ENCODE measurements around the gene RAPGEF3.

RAPGEF3 gene

DNA sequence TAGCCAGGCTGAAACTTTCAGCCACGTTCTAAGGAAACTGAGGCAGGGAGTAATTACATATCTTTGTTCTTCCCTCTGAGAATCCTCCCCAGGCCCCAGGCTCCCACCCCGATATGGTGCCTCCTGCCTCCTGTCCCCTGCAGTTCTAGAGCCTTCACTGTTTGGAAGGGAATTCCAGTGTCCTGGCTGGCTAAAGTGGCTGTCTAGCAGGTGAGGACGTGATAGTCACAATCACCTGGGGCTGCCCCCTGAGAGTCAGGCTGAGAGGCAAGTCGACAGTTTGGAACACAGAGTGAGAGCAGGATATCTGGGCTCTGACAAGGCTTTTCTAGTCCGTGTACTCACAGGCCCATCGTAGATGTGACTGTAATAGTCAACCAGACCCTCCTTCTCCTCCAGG is 46.5 kb downstream of the RAPGEF3 start:
- H2AFZ ChIP-seq (ENCODE audit: low read length) = no peak overlapping the region
- peaks cover 29% of the 10 kb centered on the region for H3K4me1 ChIP-seq (ENCODE audit: insufficient read depth, low read length, poor library complexity, severe bottlenecking)
- H4K20me1 ChIP-seq (ENCODE audit: insufficient read depth, low read length, poor library complexity, severe bottlenecking) = no peaks in the 10 kb centered on the region
- H3K27me3 ChIP-seq (ENCODE audit: insufficient read depth, low read length, poor library complexity, severe bottlenecking) = no peaks in the 10 kb centered on the region
- no peaks in the 10 kb centered on the region for H3K36me3 ChIP-seq (ENCODE audit: insufficient read depth, low read length)
- no peak overlapping the region for H3K4me3 ChIP-seq (ENCODE audit: low read length, poor library complexity, severe bottlenecking)
- no peaks in the 10 kb centered on the region for H3F3A ChIP-seq (ENCODE audit: low read depth)
- H3K9me2 ChIP-seq (replicated peaks; ENCODE audit: low read depth, low read length) = no peaks in the 10 kb centered on the region
- no peak overlapping the region for H3K9ac ChIP-seq (ENCODE audit: low read depth, low read length, poor library complexity, severe bottlenecking)
- TF ChIP-seq EZH2phosphoT487 (IDR thresholded peaks at IDR 0.05; ENCODE audit: borderline replicate concordance) = no peak
- TF ChIP-seq, protein P1, sequence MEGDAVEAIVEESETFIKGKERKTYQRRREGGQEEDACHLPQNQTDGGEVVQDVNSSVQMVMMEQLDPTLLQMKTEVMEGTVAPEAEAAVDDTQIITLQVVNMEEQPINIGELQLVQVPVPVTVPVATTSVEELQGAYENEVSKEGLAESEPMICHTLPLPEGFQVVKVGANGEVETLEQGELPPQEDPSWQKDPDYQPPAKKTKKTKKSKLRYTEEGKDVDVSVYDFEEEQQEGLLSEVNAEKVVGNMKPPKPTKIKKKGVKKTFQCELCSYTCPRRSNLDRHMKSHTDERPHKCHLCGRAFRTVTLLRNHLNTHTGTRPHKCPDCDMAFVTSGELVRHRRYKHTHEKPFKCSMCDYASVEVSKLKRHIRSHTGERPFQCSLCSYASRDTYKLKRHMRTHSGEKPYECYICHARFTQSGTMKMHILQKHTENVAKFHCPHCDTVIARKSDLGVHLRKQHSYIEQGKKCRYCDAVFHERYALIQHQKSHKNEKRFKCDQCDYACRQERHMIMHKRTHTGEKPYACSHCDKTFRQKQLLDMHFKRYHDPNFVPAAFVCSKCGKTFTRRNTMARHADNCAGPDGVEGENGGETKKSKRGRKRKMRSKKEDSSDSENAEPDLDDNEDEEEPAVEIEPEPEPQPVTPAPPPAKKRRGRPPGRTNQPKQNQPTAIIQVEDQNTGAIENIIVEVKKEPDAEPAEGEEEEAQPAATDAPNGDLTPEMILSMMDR (conservative IDR thresholded peaks at IDR 0.05; ENCODE audit: low read length) = no peak
- H3K4me2 ChIP-seq (ENCODE audit: low read depth, low read length, poor library complexity, severe bottlenecking) = no peak overlapping the region
- peaks cover 6% of the 10 kb centered on the region; the same call in 1 of the 2 replicates for H3K79me2 ChIP-seq (ENCODE audit: insufficient read depth, low read length)
- no peaks in the 10 kb centered on the region for H3K9me3 ChIP-seq (ENCODE audit: insufficient read depth, low read depth, low read length)

DNA sequence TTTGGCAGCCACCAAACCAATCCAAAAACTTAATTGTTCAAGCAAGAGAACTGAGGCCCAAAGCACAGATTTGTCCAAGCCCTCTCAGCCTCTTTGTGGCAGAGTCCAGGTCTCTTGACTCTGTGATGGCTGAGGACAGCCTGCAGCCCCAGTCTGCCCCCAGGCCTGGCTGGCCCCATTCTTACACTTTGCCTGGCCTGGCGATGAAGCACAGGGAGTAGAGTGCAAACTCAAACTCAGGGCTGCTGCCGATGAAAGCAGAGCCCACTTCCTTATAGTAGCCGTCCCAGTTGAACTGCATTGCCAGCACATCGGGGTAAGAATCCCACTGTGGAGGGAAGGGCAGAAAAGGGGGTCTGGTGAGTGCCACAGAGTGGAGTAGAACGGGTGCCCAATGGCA is 47.2 kb downstream of the RAPGEF3 start:
- no peaks in the 10 kb centered on the region for H3F3A ChIP-seq (ENCODE audit: low read depth)
- no peak overlapping the region for H2AFZ ChIP-seq (ENCODE audit: low read length)
- no peak for TF ChIP-seq EZH2phosphoT487 (IDR thresholded peaks at IDR 0.05; ENCODE audit: borderline replicate concordance)
- TF ChIP-seq, protein P1 (conservative IDR thresholded peaks at IDR 0.05; ENCODE audit: low read length) = no peak
- H4K20me1 ChIP-seq (ENCODE audit: insufficient read depth, low read length, poor library complexity, severe bottlenecking) = no peaks in the 10 kb centered on the region
- no peak overlapping the region for H3K4me3 ChIP-seq (ENCODE audit: low read length, poor library complexity, severe bottlenecking)
- H3K9me3 ChIP-seq (ENCODE audit: insufficient read depth, low read depth, low read length) = no peaks in the 10 kb centered on the region
- H3K9ac ChIP-seq (ENCODE audit: low read depth, low read length, poor library complexity, severe bottlenecking) = no peak overlapping the region
- H3K36me3 ChIP-seq (ENCODE audit: insufficient read depth, low read length) = no peaks in the 10 kb centered on the region
- no peak overlapping the region for H3K4me2 ChIP-seq (ENCODE audit: low read depth, low read length, poor library complexity, severe bottlenecking)
- peaks cover 36% of the 10 kb centered on the region for H3K4me1 ChIP-seq (ENCODE audit: insufficient read depth, low read length, poor library complexity, severe bottlenecking)
- no peaks in the 10 kb centered on the region for H3K9me2 ChIP-seq (replicated peaks; ENCODE audit: low read depth, low read length)
- peaks cover 11% of the 10 kb centered on the region for H3K79me2 ChIP-seq (ENCODE audit: insufficient read depth, low read length)
- H3K27me3 ChIP-seq (ENCODE audit: insufficient read depth, low read length, poor library complexity, severe bottlenecking) = no peaks in the 10 kb centered on the region

DNA sequence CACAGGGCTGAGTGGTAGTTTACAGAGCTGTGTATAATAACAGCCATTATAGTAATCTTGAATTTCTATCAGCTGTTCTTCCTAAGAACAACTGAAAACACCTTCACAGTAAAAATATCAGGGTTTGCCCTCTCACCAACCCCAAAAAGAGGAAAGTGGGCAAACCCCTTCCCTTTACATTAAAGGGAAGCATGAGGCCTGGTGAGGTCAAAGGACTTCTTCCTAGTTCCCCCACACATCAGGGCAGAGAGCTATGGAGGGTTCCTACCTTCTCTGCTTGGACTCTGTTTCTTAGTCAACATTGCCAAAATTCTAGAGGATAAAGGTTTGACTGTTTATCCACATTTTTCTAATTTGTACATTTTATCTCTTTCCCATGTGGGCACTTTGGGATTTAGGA is 48.4 kb downstream of the RAPGEF3 start:
- no peak for TF ChIP-seq EZH2phosphoT487 (IDR thresholded peaks at IDR 0.05; ENCODE audit: borderline replicate concordance)
- TF ChIP-seq, protein P1 (conservative IDR thresholded peaks at IDR 0.05; ENCODE audit: low read length) = no peak
- no peaks in the 10 kb centered on the region for H3K36me3 ChIP-seq (ENCODE audit: insufficient read depth, low read length)
- H3K4me3 ChIP-seq (ENCODE audit: low read length, poor library complexity, severe bottlenecking) = no peak overlapping the region
- H3K9ac ChIP-seq (ENCODE audit: low read depth, low read length, poor library complexity, severe bottlenecking) = no peak overlapping the region
- no peaks in the 10 kb centered on the region for H3K9me2 ChIP-seq (replicated peaks; ENCODE audit: low read depth, low read length)
- no peaks in the 10 kb centered on the region for H3K9me3 ChIP-seq (ENCODE audit: insufficient read depth, low read depth, low read length)
- H3F3A ChIP-seq (ENCODE audit: low read depth) = no peaks in the 10 kb centered on the region
- H3K27me3 ChIP-seq (ENCODE audit: insufficient read depth, low read length, poor library complexity, severe bottlenecking) = no peaks in the 10 kb centered on the region
- peaks cover 2% of the 10 kb centered on the region for H4K20me1 ChIP-seq (ENCODE audit: insufficient read depth, low read length, poor library complexity, severe bottlenecking)
- no peak overlapping the region for H3K4me2 ChIP-seq (ENCODE audit: low read depth, low read length, poor library complexity, severe bottlenecking)
- H3K4me1 ChIP-seq (ENCODE audit: insufficient read depth, low read length, poor library complexity, severe bottlenecking) = peaks cover 32% of the 10 kb centered on the region
- no peak overlapping the region for H2AFZ ChIP-seq (ENCODE audit: low read length)
- H3K79me2 ChIP-seq (ENCODE audit: insufficient read depth, low read length) = peaks cover 21% of the 10 kb centered on the region
